RWPE1 (cell line): ENCODE data around the gene CCDC192.
"Not testable (repeated sequence)": the region's sequence is repeated elsewhere in the genome, so short reads cannot be mapped to it uniquely, and the experiment has no call there.

Source experiments
- CTCF ChIA-PET: fragments of 350-600 bp; sonication (Branson Sonifier 250); formaldehyde crosslinking; extraction: SDS; loops from one replicate; lab custom pipeline; 2021; lab: Yijun Ruan, JAX
- POLR2A ChIA-PET: fragments of 400-600 bp; formaldehyde crosslinking; extraction: SDS; loops from one replicate; lab custom pipeline; 2020; ENCODE audit warnings: antibody characterized with exemption; ENCODE audit not compliant: low non-redundant PET; lab: Yijun Ruan, JAX
- DNase-seq: peaks from one replicate; pipeline ENCODE4 v3.0.0; 2012; ENCODE audit warnings: low spot score
- H3K27ac ChIP-seq: fragments of 450-650 bp; 2 replicates; pipeline ENCODE4 v1.5.1; 2017
- CTCF ChIP-seq: fragments of 450-650 bp; conservative IDR thresholded peaks from 2 replicates; pipeline ENCODE4 v1.5.1; 2017; ENCODE audit warnings: low read depth, mild to moderate bottlenecking

Gene CCDC192

GRCh38 chr5:127791439-127791838, 88.2 kb downstream of the CCDC192 start:
- H3K27ac ChIP-seq: no peak overlapping the region
- ChIA-PET POLR2A (no interaction called here), CTCF (interaction anchor here (0.6 kb wide), 1 partner anchor 336 kb away, joined by 4 read pairs; no protein-coding TSS in a partner anchor)
- no peak for DNase-seq
- TF ChIP-seq CTCF: no peak

GRCh38 chr5:127791908-127792307, 88.7 kb downstream of the CCDC192 start:
- POLR2A ChIA-PET, CTCF ChIA-PET, DNase-seq: not testable (repeated sequence)

GRCh38 chr5:127793052-127793451, 89.9 kb downstream of the CCDC192 start:
- no peak for DNase-seq
- TF ChIP-seq CTCF: no peak
- H3K27ac ChIP-seq: no peak overlapping the region
- ChIA-PET POLR2A (no interaction called here), CTCF (no interaction called here)

More at GRCh38 chr5:127791908-127792307, 88.7 kb downstream of the CCDC192 start:
- H3K27ac ChIP-seq: not testable (repeated sequence)

GRCh38 chr5:127793879-127794278, 90.7 kb downstream of the CCDC192 start:
- no peak for DNase-seq
- POLR2A ChIA-PET: no interaction called here
- no peak overlapping the region for H3K27ac ChIP-seq
- no peak for TF ChIP-seq CTCF
- CTCF ChIA-PET: no interaction called here

- POLR2A ChIA-PET: no interaction called here
- no peak overlapping the region for H3K27ac ChIP-seq
- CTCF ChIA-PET: interaction anchor here (0.7 kb wide), 1 partner anchor 264 kb away, joined by 4 read pairs; no protein-coding TSS in a partner anchor
- TF ChIP-seq CTCF: no peak
- no peak for DNase-seq
Observed at GRCh38 chr5:127796211-127796610, 93.0 kb downstream of the CCDC192 start.

- ChIA-PET POLR2A (no interaction called here), CTCF (interaction anchor here (0.6 kb wide), 1 partner anchor 77 kb away, joined by 3 read pairs; no protein-coding TSS in a partner anchor)
- no peak overlapping the region for H3K27ac ChIP-seq
- no peak for TF ChIP-seq CTCF
- no peak for DNase-seq
Observed at GRCh38 chr5:127799293-127799905, 96.2 kb downstream of the CCDC192 start.

GRCh38 chr5:127801751-127802476, 98.7 kb downstream of the CCDC192 start:
- no peak overlapping the region for H3K27ac ChIP-seq
- TF ChIP-seq CTCF: no peak
- ChIA-PET CTCF (interaction anchor here (0.7 to 0.8 kb wide), 2 partner anchors 98 to 148 kb away, joined by 3 read pairs; no protein-coding TSS in a partner anchor), POLR2A (no interaction called here)
- DNase-seq: no peak
